Midbrain (tissue), 1 donor: Measurements from ENCODE around the gene FGD1.
A peak's percentile ranks its signal among the peaks of the same experiment; 100 is the strongest.

Source experiments
- DNase-seq: peaks from one replicate; lab custom pipeline; 2025; lab: John Stamatoyannopoulos, UW

FGD1 gene

DNA sequence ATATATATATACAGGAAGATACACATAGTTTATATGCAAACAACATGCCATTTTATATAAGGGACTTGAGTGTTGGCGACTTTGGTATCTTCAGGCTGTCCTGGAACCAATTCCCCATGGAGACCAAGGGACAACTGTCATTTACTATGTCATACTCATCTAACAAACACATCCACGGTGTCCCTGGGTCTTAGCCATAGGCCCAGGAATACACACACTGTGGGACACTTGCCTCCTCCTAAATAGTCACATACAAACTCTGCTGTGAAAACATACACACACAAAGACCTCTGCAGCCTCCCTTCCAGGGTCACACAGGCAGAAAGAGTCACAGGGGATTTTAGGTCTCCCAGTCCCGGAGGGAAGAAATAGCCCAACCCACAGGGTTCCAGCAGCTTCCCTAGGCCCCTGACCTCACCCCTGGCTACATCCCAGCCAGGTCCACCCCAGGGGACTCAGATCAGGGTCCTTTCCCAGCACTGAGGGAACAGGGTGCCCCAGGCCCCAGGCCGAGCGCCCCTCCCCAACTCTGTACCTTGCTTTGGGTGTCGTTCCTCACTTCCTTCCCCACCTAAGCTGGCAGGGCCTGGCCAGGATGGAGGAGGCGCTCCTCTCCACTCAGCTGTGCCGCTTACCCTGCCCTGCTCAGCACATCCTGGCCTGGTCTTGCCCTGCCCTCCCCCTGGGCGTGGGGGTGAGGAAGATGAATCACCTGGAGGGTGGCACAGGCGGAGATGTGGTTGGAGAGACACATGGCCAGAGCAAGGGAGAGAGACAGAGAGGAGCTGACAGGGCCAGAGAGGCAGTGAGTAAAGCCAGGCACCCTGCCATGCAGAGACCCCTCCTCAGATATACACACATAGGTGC lies 21.8 kb downstream of the FGD1 start:
- DNase-seq: no peak

DNA sequence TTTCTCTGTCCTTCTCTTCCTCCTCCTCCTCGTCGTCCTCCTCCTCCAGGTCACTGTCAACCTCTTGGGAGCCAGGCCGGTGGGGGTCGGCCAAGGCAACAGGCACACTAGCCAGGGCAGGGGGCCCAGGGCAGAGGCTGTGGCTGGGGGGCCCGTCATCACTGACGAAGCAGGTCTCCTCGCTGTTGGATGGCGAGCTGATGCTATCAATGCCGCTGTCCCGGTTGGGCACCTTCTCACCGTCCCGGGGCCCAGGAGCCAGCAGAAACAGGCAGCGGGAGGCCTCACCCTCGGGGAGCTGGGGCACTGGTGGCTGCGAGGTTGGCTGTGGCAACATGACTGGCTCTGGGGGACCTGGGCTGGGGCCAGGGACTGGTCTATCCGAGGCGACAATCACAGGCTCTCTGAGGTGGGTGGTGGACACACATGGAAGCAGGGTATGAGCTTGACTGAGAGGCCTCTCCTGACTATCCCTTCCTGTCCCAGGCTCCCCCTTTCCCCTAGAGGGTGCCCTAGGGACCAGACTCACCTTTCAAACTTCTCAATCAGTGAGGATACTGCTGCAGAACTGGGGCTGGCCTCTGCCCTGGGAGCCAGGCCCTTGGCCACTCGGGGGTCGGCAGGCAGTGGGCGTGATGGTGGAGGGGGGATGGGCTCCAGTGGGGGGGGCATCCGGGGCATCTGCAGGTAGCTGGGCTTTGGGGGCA lies 25.8 kb downstream of the FGD1 start:
- no peak for DNase-seq

DNA sequence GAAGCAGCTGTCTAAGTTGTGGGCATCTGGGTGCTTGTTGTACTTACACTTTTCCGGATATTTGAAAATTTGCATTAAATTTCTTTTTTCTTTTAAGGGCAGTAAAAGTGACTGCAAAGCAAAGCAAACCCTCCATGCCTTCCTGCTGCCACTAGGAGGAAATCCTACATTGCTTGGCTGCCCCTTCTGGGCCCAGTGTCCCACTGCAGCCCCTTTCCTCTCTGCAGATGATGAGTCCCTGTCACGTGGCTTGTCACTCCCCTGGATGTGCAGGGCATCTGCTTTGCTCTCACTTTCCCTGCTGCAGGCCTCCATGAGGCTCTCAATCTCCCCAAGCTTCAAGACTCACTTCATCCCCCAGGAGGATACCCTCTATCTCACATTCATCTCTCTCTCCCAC lies 43.1 kb downstream of the FGD1 start:
- no peak for DNase-seq

DNA sequence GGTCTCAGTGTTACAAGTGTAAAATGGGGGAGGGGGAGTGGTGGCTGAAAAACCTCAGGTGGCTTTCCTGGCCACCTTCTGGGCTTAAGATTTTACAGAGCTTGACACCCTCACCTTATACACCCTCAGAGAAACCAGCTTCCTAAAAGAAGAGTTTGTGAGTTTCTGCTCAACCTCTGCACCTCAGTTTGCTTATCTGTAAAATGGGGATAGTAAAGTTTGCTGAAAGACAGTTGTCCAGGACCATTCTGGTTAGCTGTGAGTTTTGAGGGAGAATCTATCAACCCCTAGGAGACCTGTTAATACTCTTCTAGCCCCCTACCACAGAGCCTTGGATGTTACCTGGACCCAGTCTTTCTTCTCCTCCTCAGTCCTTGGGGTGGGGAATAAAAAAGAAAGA lies 46.1 kb downstream of the FGD1 start:
- DNase-seq: no peak

DNA sequence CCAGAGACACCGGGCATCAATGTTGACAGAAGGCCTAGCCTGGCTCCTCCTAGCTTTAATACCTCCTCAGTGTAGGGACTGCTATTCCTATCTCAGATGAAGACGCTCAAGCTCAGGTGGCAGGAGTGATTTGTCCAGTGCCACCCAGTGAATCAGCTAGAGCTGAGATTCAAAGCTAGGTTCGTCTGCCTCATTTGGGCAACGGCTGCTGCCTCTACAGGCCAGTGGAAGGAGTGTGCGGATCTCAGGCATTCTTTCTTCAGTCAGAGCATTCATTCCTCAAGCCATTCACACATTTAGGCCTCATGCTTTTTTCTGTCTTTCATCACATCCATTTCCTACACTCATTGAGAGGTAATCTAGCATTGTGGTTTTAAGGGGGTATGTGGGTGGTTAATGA lies 48.6 kb downstream of the FGD1 start:
- no peak for DNase-seq

DNA sequence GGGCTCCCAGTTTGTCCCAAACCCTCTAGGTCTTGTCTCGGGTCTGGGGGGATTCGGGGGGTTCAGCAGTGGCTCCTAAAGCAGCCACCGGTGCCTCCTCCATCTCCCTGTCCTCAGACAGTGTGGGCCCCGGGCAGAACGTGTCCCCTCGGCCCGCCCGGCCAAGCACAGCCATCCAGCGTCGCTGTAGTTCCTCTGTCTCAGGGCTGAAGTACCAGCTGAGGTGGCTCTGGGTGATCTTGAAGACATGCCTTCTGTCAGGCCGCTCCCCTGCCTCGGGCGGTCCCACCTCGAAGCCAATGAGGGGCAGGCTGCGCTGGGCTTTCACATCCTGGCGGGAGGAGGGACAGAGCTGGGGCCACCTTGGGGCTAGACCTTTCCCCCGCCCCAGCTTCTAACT lies 50.0 kb downstream of the FGD1 start:
- DNase-seq: no peak

DNA sequence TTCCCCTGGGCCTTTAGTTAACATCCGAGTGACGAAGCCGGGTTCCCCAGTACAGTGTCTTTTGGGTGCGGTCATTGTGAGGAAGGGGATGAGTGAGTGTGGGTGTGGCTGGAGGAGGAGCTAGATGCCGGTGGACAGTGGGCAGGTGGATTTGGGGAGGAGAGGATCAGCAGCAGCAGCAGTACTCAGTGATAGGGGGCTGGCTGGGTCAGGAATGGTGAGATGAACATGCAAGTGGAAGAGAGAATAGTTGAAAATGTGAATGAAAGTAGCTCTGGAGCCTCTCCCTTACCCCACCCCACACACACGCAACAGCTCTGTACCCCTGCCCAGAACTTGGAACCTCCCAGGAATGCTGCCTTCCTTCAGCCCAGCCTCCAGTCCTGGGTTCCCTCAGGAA lies 51.3 kb downstream of the FGD1 start:
- no peak for DNase-seq

DNA sequence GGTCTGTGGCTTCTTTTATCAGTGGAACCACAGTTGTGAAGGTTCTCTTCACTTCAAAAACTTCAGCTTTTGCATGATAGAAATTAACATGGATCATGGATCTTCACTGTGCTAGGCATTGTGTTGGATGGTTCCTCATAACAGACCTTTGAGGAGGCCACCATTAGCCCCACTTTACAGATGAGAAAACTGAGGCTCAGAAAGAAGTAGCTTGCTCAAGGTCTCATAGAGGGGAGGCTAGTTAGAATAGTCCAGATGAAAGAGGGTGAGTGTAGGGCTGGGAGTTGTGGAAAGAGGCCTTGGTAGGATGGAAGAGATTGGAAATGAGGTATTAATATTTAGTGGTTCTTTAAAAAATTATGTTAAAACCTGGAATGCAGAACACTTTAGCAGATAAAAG lies 53.2 kb downstream of the FGD1 start:
- DNase-seq: no peak

DNA sequence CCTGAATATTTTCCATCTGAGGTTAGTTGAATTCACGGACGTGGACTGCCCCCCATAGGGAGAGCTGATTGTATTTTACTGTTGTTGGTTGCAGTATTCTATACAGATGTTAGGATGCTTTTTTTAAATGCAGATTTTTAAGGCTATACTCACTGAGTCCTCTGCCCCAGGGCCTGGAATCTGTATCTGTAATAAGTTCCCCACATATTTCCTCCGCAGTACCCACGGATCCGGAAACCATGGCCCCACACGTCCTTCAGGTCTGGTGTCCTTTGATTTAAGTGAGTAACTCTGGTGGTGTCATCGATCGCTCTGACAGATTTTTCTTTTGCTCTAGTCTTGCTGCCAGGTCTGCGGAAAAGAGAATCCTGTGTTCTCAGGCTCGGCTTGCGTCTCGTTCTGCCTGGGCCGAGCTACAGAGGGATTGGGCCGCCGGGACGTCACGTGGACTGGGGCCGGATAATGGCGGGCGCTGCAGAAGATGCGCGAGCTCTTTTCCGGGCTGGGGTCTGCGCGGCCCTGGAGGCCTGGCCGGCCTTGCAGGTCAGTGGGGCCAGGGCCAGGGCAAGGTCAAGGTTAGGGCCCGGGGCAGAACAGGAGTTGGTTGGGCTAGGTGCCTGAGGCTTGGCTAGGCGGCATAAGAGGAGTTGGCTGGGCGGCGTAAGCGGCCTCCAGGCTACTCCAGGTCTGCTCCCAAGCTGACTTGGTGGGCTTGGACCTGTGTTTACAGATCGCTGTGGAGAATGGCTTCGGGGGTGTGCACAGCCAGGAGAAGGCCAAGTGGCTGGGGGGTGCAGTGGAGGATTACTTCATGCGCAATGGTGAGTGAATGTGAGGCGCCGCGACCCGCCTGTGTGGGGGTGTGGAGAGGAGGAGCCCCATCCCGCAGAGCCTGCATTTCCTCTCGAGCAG lies 55.8 kb downstream of the FGD1 start, which contains the start of gene TSR2:
Gene TSR2 (plus strand): TSS at position 445 of the 912 bp plus-strand sequence. CDS start 18 bp downstream, at position 463.
- DNase-seq: peak; percentile 71

DNA sequence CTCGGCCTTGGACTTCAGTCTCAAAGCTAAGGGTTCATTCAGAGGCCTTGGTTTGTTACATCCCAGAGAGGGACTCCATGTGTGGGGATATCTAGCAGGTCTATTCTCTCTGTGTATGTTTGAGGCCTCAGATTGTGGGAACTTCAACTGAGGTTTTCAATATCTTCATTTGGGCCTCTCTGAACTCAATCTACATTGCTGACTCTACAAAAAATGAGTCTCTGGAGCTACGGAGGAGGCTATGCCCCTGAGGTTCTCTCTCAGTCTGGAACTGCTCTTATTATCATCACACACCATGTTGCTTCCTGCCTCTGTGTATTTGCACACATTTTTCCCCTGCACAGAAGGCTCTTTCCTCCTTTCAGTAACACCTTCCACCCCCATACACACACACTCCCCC lies 60.9 kb downstream of the FGD1 start:
- DNase-seq: no peak

DNA sequence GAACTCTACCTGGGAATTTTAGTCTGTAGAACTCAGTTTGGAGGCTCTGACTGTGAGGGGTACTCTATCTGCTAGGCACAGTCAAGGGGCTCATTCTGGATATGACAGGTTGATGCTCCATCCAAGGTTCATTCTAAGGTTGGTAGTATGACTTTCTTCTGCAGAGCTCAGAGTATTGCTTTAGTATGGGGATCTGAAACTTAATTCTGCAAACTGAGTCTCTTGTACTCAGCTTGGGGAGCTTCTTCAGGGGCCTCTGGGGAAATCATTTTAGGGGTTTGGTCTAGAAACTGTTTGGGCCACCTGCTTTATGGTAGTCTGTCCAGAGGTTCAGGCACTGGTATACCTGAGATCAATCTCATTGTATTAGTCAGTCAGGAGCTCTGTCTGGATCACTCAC lies 65.5 kb downstream of the FGD1 start:
- no peak for DNase-seq

DNA sequence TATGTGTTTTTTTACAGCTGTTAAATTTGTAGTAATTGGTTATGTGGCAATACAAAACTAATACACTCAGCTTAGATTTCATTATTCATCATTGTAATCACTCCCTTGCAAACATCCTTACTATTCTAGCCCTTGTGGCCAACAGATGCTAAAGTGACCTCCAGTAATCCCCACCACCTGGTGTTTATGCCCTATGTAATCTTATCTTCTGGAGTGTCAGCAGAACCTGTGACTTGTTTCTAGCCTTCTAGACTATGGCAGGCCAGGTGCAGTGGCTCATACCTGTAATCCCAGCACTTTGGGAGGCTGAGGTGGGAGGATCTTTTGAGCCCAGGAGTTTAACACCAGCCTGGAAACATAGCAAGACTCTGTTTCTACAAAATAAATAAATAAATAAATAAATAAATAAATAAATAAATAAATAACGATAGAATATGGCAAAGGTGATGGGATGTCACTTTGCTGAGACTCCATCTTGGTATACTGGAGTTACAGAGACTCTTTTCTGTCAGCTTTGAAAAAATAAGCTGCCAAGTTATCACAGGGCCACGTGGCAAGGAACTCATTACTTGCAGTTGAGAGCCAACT lies 68.1 kb downstream of the FGD1 start:
- no peak for DNase-seq

DNA sequence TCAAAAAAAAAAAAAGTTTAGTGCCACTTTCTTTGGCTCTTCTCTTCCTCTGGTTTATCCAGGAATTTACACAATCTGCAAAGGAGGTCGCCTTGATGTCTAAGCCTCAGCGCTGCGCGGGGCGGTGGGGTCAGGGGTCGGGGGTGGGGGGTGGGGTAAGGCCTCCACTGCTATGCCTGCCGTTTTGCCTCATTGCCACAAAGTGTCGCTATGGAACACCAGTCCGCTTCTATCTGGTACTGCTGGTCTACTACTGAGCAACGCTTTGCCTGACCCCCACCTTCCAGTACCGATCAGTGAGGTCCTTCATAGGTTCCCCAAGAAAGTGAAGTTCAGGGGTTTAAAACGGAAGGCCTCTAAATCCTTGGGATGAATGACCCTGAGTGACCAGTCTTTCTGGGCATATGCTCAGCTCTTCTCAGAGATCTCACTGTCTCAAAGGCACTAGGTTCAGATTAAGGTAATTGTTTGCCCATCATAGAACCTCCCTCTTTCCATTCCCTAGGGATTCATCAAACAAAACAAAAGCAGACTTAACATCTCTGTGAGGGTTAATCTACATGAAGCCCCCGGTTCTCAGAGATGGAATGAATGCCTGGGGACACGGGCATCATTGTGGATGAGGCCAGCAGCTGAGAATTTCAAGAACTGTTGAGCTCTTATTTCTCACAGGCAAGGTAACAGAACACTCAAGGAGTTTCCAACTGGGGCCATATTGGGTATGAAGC lies 72.7 kb downstream of the FGD1 start:
- DNase-seq: no peak

DNA sequence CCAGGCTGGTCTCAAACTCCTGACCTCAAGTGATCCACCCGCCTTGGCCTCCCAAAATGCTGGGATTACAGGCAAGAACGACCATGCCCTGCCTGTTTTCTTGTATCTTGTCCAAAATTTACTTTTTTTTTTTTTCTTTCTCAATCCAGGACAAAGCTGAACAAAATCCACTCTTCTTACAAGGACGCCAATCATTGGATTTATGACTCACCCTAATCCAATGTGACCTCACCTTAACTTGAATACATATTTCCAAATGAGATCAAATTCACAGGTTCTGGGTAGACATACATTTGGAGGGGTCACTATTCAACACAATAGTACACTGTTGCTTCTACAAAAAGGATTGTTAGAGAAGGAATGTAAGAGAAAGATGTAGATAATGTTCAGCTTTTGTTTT lies 73.9 kb downstream of the FGD1 start:
- DNase-seq: no peak

DNA sequence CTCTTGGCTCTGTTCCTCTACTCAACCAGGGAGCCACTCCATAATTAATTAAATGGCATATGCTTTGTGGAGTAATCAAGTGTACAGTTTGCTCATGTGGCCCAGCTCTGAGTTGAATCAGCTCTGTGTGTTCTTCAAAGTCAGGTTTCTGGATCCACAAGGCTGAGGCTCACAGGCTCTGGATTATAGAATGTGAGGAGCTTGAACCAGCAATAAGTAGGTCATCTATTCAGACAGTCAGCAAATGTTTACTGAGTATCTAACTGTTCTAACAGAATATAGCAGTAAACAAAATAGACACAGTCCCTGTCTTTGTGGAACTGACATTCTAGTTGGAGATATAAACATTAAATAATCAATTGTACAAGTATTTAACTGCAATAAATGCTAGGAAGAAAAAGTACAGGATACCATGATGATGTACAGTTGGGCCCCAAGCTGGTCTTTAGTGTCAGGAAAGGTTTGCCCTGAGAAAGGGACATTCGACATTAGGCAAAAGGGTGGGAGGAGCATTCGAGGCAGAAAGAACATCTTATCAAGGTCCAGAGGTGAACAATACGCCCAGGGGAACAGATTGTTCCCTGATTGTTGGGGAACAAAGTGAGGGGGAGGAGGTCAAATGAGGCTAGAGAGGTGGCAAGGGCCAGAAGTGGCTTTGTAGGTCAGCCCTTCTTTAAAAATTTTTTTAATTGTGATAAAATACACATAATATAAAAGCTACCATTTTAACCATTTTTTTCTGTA lies 76.3 kb downstream of the FGD1 start:
- DNase-seq: no peak

DNA sequence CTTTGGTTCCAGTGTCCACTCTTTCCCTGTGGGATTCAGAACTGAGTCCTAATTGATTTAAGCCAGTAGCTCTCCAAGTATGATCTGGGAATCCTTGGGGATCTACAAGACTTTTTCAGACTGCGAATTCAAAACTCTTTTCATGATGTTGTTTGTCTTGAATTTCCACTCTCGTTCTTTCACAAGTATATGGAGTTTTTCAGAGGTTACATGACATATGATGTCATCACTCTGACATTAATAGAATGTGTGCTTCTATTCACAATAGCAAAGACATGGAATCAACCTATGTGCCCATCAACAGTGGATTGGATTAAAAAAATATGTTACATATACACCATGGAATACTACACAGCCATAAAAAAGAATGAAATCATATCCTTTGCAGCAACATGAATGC lies 79.1 kb downstream of the FGD1 start:
- no peak for DNase-seq

DNA sequence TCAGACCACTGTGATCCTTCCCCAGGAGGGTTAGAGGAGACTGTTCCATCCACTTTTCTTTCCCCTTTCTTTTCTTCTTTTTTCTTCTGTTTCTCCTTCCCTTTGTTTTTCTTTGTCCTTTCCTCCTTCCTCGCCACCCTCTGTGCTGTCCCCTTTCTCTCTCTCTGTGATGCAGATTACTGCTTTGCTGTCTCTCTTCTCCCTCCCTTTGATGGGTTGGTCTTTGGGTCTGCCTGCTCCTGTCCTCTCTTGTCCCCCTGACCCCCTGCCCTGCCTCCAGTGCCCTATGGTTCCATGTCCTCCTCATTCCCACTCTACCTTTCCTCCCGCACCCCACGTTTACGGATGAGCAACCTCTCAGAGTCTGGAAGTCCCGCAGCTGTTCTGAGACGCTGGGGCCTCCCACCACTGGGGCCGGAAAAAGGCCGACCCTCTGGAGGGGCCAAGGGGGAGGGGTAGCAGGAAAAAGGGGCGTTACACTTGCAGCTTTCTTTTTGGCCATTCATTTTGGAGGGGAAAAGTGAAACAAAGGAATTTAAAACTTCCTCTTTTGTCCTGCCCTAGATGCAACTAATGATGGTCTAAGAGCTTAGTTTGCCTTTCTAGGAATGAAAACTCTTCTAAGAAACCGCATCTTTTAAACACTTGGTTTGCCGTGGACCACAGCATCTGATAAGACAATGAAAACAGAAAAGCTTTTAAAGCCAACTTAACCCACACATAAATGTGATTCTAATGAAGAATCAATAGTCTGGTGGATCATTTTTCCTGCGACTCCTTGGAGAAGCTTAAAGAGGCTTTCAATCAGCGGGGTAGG lies 80.3 kb downstream of the FGD1 start:
- no peak for DNase-seq

DNA sequence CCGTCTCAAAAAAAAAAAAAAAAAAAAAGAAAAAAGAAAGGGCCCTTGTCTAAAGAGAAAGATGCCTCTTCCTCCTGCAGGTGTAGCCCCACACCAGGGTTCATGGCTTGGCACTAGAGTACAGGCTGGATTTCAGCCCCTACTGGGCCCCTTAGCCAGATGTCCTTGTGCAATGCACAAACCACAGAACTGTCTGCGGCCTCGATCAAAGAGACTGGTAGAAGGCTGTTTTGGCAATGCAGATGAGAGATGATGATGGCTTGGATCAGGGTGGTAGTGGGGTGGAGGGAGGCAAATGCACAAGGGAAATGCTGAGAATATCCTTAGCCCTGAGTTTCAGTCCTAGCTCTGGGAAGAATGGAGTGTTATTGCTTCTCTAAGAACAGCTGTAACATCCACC lies 82.3 kb downstream of the FGD1 start:
- no peak for DNase-seq

DNA sequence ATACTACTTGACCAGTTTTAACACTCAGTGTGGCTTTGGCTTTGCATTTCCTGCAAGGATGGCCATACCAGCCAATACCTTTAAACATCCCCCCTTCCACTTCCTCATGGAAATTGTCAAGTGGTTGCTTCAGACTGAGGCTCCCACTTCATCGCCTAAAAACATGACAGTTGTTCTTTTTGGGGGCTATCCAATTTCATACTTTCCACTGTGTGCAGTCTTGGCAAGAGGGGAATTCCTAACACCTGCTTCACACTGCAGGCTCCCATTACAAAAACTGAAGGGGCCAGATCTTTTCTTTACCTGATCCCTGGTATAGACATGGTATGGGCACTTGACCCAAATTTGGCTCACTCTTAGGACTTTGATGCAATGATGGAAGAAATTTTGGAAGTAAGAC lies 84.3 kb downstream of the FGD1 start:
- no peak for DNase-seq

DNA sequence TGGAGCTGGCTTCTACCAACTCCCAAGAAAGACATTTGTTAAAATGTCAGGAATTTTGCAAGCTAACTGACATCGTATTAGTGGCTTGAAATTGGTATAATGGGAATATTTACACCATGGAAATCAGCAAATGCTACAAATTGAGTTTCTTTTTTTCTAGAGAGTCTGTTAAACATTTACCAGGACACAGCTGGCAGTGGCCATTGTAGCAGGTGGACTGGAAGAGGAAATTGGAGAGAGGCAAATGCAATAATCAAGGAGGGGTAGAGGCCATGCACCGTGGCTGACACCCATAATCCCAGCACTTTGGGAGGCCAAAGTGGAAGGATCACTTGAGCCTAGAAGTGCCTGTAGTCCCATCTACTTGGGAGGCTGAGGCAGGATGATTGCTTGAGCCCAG lies 88.8 kb downstream of the FGD1 start:
- no peak for DNase-seq
